Liver (tissue), 9 donors: ENCODE data around the gene ANKRD23. TPM values are rescaled to one million over a fixed set of nuclear protein-coding genes. Genes with fewer than 3 reads are reported as not detected.

Experiments used
- DNase-seq: peaks from one replicate; pipeline ENCODE4 v3.0.0-alpha.2; 2017; ENCODE audit warnings: low spot score
- H3K27ac ChIP-seq, 2 donors: one replicate each; pipeline ENCODE4 v1.7.0; 2013; ENCODE audit warnings: inconsistent platforms in 2 of 2, low read length in 2 of 2, control low read depth in 1 of 2, low read depth in 1 of 2, mild to moderate bottlenecking in 1 of 2
- H3K27me3 ChIP-seq, 4 donors: one replicate each; pipeline versions ENCODE4 v1.6.1 to v1.7.0; 2013; ENCODE audit warnings: low read length in 3 of 4, inconsistent platforms in 1 of 4, mild to moderate bottlenecking in 1 of 4, moderate library complexity in 1 of 4; ENCODE audit not compliant: control insufficient read depth in 4 of 4, insufficient read depth in 4 of 4
- H3K36me3 ChIP-seq, 4 donors: one replicate each; pipeline versions ENCODE4 v1.6.1 to v1.7.0; 2013; ENCODE audit warnings: low read length in 3 of 4, mild to moderate bottlenecking in 3 of 4, low read depth in 1 of 4, moderate library complexity in 1 of 4; ENCODE audit not compliant: control insufficient read depth in 4 of 4, insufficient read depth in 3 of 4
- H3K4me1 ChIP-seq, 4 donors: one replicate each; pipeline versions ENCODE4 v1.6.1 to v1.7.0; 2013; ENCODE audit warnings: low read length in 3 of 4, mild to moderate bottlenecking in 3 of 4, moderate library complexity in 1 of 4; ENCODE audit not compliant: control insufficient read depth in 4 of 4, insufficient read depth in 4 of 4
- H3K4me3 ChIP-seq, 3 donors: one replicate each; pipeline versions ENCODE4 v1.6.1 to v1.7.0; 2013; ENCODE audit warnings: low read length in 3 of 3, control low read depth in 1 of 3, low read depth in 1 of 3, mild to moderate bottlenecking in 1 of 3
- H3K9ac ChIP-seq, 2 donors: one replicate each; pipeline ENCODE4 v1.7.0; 2013; ENCODE audit warnings: low read length in 2 of 2, mild to moderate bottlenecking in 2 of 2, moderate library complexity in 2 of 2, control low read depth in 1 of 2, low read depth in 1 of 2
- H3K9me3 ChIP-seq, 4 donors: one replicate each; pipeline versions ENCODE4 v1.6.1 to v1.7.0; 2013; ENCODE audit warnings: low read length in 3 of 4; ENCODE audit not compliant: control insufficient read depth in 4 of 4
- ATF3 ChIP-seq: IDR thresholded peaks from 2 replicates; pipeline ENCODE4 v1.6.1; 2016; ENCODE audit warnings: antibody characterized with exemption
- CTCF ChIP-seq: fragments of 150-350 bp; IDR thresholded peaks from 2 replicates; pipeline ENCODE4 v1.5.1; 2017; ENCODE audit warnings: improper control_type of control experiment, low read depth, low read length; ENCODE audit not compliant: missing input control
- FOXA2 ChIP-seq: IDR thresholded peaks from 2 replicates; pipeline ENCODE4 v1.6.1; 2016; ENCODE audit warnings: antibody characterized with exemption
- GABPA ChIP-seq, 2 donors: IDR thresholded peaks in 1 of 2; conservative IDR thresholded peaks in 1 of 2; 2 replicates each; pipeline ENCODE4 v1.6.1; 2016; ENCODE audit warnings: antibody characterized with exemption in 2 of 2, mild to moderate bottlenecking in 1 of 2, moderate library complexity in 1 of 2
- HNF4A ChIP-seq, 2 donors: conservative IDR thresholded peaks; 2 replicates each; pipeline ENCODE4 v1.6.1; 2016; ENCODE audit warnings: antibody characterized with exemption in 2 of 2, mild to moderate bottlenecking in 2 of 2
- HNF4G ChIP-seq: IDR thresholded peaks from 2 replicates; pipeline ENCODE4 v1.6.1; 2016; ENCODE audit warnings: antibody characterized with exemption
- JUND ChIP-seq, 2 donors: IDR thresholded peaks; 2 replicates each; pipeline ENCODE4 v1.6.1; 2016; ENCODE audit warnings: antibody characterized with exemption in 2 of 2
- NR2F2 ChIP-seq: IDR thresholded peaks from 2 replicates; pipeline ENCODE4 v1.6.1; 2016; ENCODE audit warnings: antibody characterized with exemption
- RAD21 ChIP-seq, 2 donors: IDR thresholded peaks; 2 replicates each; pipeline ENCODE4 v1.6.1; 2016; ENCODE audit warnings: antibody characterized with exemption in 2 of 2, mild to moderate bottlenecking in 2 of 2
- REST ChIP-seq: IDR thresholded peaks from 2 replicates; pipeline ENCODE4 v1.6.1; 2016; ENCODE audit warnings: antibody characterized with exemption, mild to moderate bottlenecking
- RXRA ChIP-seq, 2 donors: IDR thresholded peaks; 2 replicates each; pipeline ENCODE4 v1.6.1; 2017 to 2018; ENCODE audit warnings: antibody characterized with exemption in 2 of 2, mild to moderate bottlenecking in 1 of 2
- SP1 ChIP-seq: IDR thresholded peaks from 2 replicates; pipeline ENCODE4 v1.6.1; 2018; ENCODE audit warnings: antibody characterized with exemption, mild to moderate bottlenecking
- TAF1 ChIP-seq: conservative IDR thresholded peaks from 2 replicates; pipeline ENCODE4 v1.6.1; 2016; ENCODE audit warnings: antibody characterized with exemption, mild to moderate bottlenecking
- YY1 ChIP-seq: IDR thresholded peaks from 2 replicates; pipeline ENCODE4 v1.6.1; 2016; ENCODE audit warnings: antibody characterized with exemption, mild to moderate bottlenecking
- ZBTB33 ChIP-seq: IDR thresholded peaks from 2 replicates; pipeline ENCODE4 v1.6.1; 2016; ENCODE audit warnings: antibody characterized with exemption
- WGBS: extraction: QIAGEN DNeasy Blood & Tissue Kit; methylation state at CpG from one replicate; pipeline ENCODE4 v1.1.7; 2013; 5-methylcytosine and 5-hydroxymethylcytosine counted together
- polyA plus RNA-seq, 2 donors: library from polyadenylated mRNA; stranded (reverse) in 1 of 2; unstranded in 1 of 2; fragments of 200-250 nt in 1 of 2; fragments of >200 nt in 1 of 2; fragmentation: Nextera tagmentation in 1 of 2; extraction: Ambion mirVana in 1 of 2; gene quantifications; one replicate each; pipeline versions ENCODE4 v1.2.1 to v1.2.3, GENCODE V29; 2013 to 2015
- total RNA-seq, 2 donors: library from RNA; depleted of rRNA; stranded (reverse); fragments of >200 nt; gene quantifications; one replicate each; pipeline ENCODE4 v1.2.3, GENCODE V29; 2014
- donor health status: healthy.
- donor health status: healthy.
- donor health status: healthy.
- donor health status: healthy.
- donor health status: healthy.

ANKRD23 gene
- total and polyA plus RNA-seq, 4 donors, result 0.82 to 4.2 (median 1.9) TPM

- Histone ChIP-seq H3K27ac (no peak overlapping the region), H3K36me3 (no peaks in the 10 kb centered on the region)
Measured at GRCh38 chr2:96804986-96805385, 38.8 kb downstream of the ANKRD23 start.

GRCh38 chr2:96802721-96803120, 41.1 kb downstream of the ANKRD23 start:
- peaks cover 0 to 5% (median 4%) of the 10 kb centered on the region in 4 donors for H3K4me1 ChIP-seq
- no peak for TF ChIP-seq YY1
- TF ChIP-seq SP1, result no peak
- TF ChIP-seq FOXA2, result no peak
- TF ChIP-seq GABPA (IDR thresholded peaks at IDR 0.05 in 1 of 2, conservative IDR thresholded peaks at IDR 0.05 in 1 of 2), result no peak
- TF ChIP-seq TAF1, result no peak
- TF ChIP-seq HNF4A (conservative IDR thresholded peaks at IDR 0.05), result no peak
- no peak for TF ChIP-seq ZBTB33
- no peak for TF ChIP-seq REST
- TF ChIP-seq HNF4G, result no peak
- TF ChIP-seq ATF3, result no peak
- no peak for TF ChIP-seq CTCF
- DNase-seq, result no peak
- no peak overlapping the region for H3K27ac ChIP-seq
- no peak overlapping the region for H3K4me3 ChIP-seq
- no peak overlapping the region for H3K9ac ChIP-seq
- WGBS, result 96% methylated on average over 7 of the region's 7 CpGs
- no peaks in the 10 kb centered on the region for H3K27me3 ChIP-seq
- H3K9me3 ChIP-seq, result no peaks in the 10 kb centered on the region
- peaks cover 0 to 11% (median 2%) of the 10 kb centered on the region in 4 donors for H3K36me3 ChIP-seq

More at GRCh38 chr2:96804986-96805385, 38.8 kb downstream of the ANKRD23 start:
- TF ChIP-seq JUND (IDR thresholded peaks at IDR 0.05), result no peak
- no peak for TF ChIP-seq CTCF
- no peak for TF ChIP-seq RXRA (IDR thresholded peaks at IDR 0.05)
- TF ChIP-seq NR2F2, result no peak
- no peak for TF ChIP-seq TAF1
- no peak for TF ChIP-seq RAD21 (IDR thresholded peaks at IDR 0.05)
- no peak for TF ChIP-seq GABPA (IDR thresholded peaks at IDR 0.05 in 1 of 2, conservative IDR thresholded peaks at IDR 0.05 in 1 of 2)
- TF ChIP-seq FOXA2, result no peak
- Histone ChIP-seq H3K27me3 (no peaks in the 10 kb centered on the region), H3K9me3 (no peaks in the 10 kb centered on the region), H3K4me1 (peaks cover 0 to 5% (median 4%) of the 10 kb centered on the region in 4 donors), H3K4me3 (no peak overlapping the region), H3K9ac (no peak overlapping the region)
- no peak for DNase-seq
